ENCODE measurements around the gene KDSR.

DNA sequence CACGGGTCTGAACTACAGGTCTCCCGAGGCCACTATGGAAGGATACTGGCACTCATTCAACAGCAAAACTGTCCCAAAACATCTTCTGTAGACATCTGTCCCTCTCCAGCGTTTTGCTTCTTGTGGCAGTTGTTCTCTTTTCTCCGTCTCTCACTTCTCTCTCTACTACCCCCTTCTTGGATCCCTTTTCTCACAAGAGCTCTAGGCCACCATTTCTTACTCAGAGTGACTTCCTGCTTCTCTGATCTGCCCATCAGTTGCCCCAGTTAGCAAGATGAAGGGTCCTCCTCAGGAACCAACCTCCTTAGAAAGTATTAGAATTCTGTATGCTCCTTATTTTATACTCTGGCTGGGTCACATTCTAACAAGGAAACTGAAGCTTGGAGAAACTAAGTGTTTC is 80.1 kb downstream of the KDSR start:
- TF ChIP-seq, protein P1, sequence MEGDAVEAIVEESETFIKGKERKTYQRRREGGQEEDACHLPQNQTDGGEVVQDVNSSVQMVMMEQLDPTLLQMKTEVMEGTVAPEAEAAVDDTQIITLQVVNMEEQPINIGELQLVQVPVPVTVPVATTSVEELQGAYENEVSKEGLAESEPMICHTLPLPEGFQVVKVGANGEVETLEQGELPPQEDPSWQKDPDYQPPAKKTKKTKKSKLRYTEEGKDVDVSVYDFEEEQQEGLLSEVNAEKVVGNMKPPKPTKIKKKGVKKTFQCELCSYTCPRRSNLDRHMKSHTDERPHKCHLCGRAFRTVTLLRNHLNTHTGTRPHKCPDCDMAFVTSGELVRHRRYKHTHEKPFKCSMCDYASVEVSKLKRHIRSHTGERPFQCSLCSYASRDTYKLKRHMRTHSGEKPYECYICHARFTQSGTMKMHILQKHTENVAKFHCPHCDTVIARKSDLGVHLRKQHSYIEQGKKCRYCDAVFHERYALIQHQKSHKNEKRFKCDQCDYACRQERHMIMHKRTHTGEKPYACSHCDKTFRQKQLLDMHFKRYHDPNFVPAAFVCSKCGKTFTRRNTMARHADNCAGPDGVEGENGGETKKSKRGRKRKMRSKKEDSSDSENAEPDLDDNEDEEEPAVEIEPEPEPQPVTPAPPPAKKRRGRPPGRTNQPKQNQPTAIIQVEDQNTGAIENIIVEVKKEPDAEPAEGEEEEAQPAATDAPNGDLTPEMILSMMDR (IDR thresholded peaks at IDR 0.05) = no peak
- TF ChIP-seq POLR2AphosphoS5 (IDR thresholded peaks at IDR 0.05; ENCODE audit: low read depth, low read length) (no peak), SIN3A (IDR thresholded peaks at IDR 0.05; ENCODE audit: borderline replicate concordance, insufficient read depth, low read depth, low read length) (no peak), TCF7L2 (IDR thresholded peaks at IDR 0.05; ENCODE audit: low read depth, low read length) (no peak)
